GM19324 (cell line): Measurements from ENCODE around the gene BMP4.

ENCODE experiments used
- ATAC-seq: cut with Tn5 transposase; IDR thresholded peaks from one replicate; pipeline ENCODE4 v1.9.1; 2021; ENCODE audit warnings: mild to moderate bottlenecking, moderate library complexity; ENCODE audit not compliant: unreplicated experiment, low FRiP score

Gene BMP4

GRCh38 chr14:53967606-53968005 lies 11.0 kb upstream of the BMP4 start:
- no peak for ATAC-seq

DNA sequence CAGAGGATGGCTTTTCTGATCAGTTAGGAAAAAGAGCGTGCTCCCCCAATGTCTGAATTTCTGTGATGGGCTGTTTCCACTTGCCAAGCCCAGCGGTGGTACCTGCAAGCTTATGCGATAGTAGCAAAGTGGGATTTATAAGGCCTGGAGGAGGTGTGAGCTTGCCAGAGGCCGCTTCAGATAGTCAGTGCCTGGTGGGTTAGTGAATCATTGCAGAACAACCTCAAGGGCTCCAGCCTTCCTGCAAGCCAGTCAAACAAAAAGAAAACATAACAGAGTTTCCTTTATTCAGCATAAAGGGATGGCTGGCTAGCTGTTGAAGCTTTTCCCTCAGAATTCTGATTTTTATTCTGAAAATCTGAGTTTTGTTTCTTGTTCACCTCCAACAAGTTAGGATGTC lies 7.6 kb upstream of the BMP4 start:
- ATAC-seq = no peak

- no peak for ATAC-seq
Measured at GRCh38 chr14:53963320-53964227, 6.9 kb upstream of the BMP4 start.

DNA sequence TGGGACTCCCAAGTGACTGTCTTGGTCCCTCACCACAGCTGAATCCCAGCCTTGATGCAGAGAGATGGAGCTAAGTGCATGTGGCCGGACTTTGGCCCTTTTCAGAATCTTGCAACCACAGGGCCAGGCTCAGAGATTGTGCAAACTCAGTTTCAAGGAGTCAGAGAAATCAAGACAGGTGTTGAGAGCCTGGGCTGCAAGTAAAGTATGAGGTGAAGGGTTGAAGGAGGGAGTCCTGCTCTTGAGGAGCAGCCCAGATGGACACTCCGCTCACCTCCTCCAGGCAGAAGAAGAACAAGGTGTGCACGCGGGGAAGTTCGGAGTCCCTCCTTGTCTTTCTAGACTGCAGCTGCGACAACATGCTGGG lies 6.3 kb upstream of the BMP4 start:
- ATAC-seq = no peak

GRCh38 chr14:53958628-53959027 lies 2.0 kb upstream of the BMP4 start:
- no peak for ATAC-seq

DNA sequence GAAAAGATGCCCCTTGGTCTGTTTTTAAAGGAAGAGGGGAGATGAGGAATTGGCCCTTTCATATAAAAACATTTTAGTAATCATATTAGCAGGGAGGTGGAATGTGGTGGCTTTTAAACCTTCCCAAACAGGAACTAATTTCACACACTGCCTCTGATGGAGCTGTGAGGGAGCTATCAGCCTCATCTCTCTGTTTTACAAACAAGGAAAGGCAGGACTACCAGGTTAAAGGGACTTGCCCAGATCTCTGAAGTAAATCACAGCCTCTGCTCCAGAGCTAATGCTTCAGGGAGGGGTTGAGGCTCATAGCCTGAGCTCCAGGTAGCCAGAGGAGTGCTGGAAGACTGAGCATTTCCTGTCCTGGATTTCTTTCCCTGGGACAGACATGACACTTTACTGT lies 1.1 kb upstream of the BMP4 start:
- no peak for ATAC-seq

- no peak for ATAC-seq
Measured at GRCh38 chr14:53955671-53956426, 776 bp downstream of the BMP4 start.

DNA sequence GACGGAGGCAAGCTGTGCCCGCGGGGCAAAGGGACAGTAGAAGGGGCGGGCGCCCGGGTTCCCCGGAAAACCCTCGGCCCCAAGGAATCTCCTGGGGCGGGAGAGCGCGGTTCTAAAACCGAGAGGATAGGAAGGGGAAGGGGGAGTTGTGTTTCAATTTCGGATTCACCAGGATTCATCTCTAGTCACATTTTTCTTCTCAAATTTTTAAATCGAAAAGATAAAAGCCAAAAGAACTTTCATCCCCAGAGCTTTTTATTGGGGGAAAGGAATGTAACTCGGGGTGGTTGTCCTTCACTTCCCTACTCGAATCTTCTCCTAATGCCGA lies 1.4 kb downstream of the BMP4 start:
- ATAC-seq = no peak

GRCh38 chr14:53954551-53955228 lies 1.9 kb downstream of the BMP4 start:
- ATAC-seq = no peak

GRCh38 chr14:53953828-53954550 lies 2.6 kb downstream of the BMP4 start:
- no peak for ATAC-seq

- no peak for ATAC-seq
Measured at GRCh38 chr14:53953002-53953827, 3.4 kb downstream of the BMP4 start.

DNA sequence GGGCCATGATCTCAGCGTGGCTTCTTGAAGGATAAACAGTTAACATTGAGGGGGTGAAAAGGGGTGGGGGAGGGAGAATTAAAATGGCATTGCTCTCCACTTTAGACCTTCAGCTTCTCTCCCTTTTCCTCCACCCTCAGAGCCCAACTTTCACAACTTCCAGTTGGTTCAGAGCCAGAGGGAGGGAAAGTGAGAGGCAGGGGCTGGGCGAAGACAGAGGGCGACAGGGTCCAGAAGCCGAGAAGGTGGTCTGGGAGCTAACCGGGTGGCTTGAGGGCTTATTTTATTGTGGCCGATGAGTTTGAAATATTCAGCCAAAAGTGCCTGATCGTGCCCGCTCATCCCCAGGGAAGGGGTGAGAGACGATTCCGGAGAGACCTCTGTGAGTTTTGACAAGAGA lies 4.1 kb downstream of the BMP4 start:
- ATAC-seq = no peak

- ATAC-seq = no peak
Measured at GRCh38 chr14:53951627-53952303, 4.9 kb downstream of the BMP4 start.

- ATAC-seq = no peak
Measured at GRCh38 chr14:53951243-53951626, 5.4 kb downstream of the BMP4 start.

DNA sequence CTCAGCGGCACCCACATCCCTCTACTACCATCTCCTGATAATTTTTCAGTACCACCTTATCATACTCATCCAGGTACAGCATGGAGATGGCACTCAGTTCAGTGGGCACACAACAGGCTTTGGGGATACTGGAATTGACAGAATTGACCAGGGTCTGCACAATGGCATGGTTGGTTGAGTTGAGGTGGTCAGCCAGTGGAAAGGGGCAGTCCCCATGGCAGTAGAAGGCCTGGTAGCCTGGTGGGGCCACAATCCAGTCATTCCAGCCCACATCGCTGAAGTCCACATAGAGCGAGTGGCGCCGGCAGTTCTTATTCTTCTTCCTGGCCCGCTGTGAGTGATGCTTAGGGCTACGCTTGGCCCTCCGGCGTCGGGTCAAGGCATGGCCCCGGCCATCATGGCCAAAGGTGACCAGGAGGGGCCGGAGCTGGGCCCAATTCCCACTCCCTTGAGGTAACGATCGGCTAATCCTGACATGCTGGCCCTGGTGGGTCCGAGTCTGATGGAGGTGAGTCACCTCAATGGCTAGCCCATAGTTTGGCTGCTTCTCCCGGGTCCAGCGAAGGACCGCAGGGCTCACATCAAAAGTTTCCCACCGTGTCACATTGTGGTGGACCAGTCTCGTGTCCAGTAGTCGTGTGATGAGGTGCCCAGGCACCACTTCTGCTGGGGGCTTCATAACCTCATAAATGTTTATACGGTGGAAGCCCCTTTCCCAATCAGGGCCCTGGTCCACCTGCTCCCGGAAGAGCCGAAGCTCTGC lies 6.4 kb downstream of the BMP4 start:
- ATAC-seq = no peak

DNA sequence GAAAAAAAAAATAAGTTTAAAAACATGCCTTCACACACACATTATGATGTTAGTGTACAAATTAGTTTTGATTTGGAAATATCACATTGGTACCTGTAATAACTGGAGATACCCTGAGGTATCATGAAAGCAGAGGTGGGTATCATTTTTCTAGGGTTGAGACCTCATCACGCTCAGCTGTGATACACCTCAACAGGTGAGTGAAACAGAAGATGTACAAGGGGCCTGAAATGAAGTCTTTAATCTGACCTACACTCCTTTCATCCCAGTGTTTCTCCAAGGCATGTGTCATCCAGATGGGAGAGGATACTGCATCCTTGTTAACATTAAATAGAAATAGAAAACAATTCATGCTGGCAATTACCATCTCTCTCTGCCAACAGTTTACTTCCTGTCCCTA lies 7.4 kb downstream of the BMP4 start:
- no peak for ATAC-seq

- no peak for ATAC-seq
Measured at GRCh38 chr14:53948205-53948884, 8.3 kb downstream of the BMP4 start.
